SU-DHL-6 (cell line): Measurements from ENCODE around the gene PRPF31.

Source experiments
- H2AFZ ChIP-seq: fragments of 200-600 bp; sonication (generic); 2 replicates; pipeline ENCODE4 v1.6.1; 2014; ENCODE audit warnings: low read depth, mild to moderate bottlenecking, moderate library complexity, mixed read lengths, antibody characterized with exemption, low read length; ENCODE audit not compliant: severe bottlenecking
- H3F3A ChIP-seq: fragments of 200-600 bp; shearing (Covaris generic); 2 replicates; pipeline ENCODE4 v1.6.0; 2016; ENCODE audit warnings: antibody characterized with exemption, mild to moderate bottlenecking; ENCODE audit not compliant: insufficient read depth
- H3K27ac ChIP-seq: fragments of 200-600 bp; sonication (generic); 2 replicates; pipeline ENCODE4 v1.5.1; 2016; ENCODE audit warnings: low read depth, mild to moderate bottlenecking, low read length, moderate library complexity, mixed read lengths
- H3K27me3 ChIP-seq: fragments of 200-600 bp; sonication (generic), shearing (Covaris generic); 2 replicates; pipeline ENCODE4 v1.6.0; 2014; ENCODE audit warnings: mild to moderate bottlenecking, low read length
- H3K36me3 ChIP-seq: fragments of 200-600 bp; sonication (generic); 2 replicates; pipeline ENCODE4 v1.6.1; 2014; ENCODE audit warnings: mild to moderate bottlenecking, low read length, mixed read lengths
- H3K4me2 ChIP-seq: fragments of 300-600, 200-600 bp; shearing (Covaris generic), sonication (generic); 2 replicates; pipeline ENCODE4 v1.6.0; 2014; ENCODE audit warnings: low read length, low read depth, mild to moderate bottlenecking; ENCODE audit not compliant: poor library complexity, severe bottlenecking
- H3K4me3 ChIP-seq: fragments of 200-600 bp; sonication (generic); 2 replicates; pipeline ENCODE4 v1.5.1; 2014; ENCODE audit warnings: antibody characterized with exemption, low read length, mild to moderate bottlenecking, mixed read lengths; ENCODE audit not compliant: insufficient read depth, poor library complexity, severe bottlenecking
- H3K79me2 ChIP-seq: fragments of 200-600 bp; sonication (generic); 2 replicates; pipeline ENCODE4 v1.6.1; 2014; ENCODE audit warnings: mild to moderate bottlenecking, low read length, moderate library complexity; ENCODE audit not compliant: insufficient read depth
- H3K9ac ChIP-seq: fragments of 200-600 bp; sonication (generic); 2 replicates; pipeline ENCODE4 v1.7.0; 2014; ENCODE audit warnings: mild to moderate bottlenecking, low read length
- H3K9me2 ChIP-seq: fragments of 200-600 bp; sonication (generic); replicated peaks from 2 replicates; pipeline ENCODE4 v1.6.1; 2014; ENCODE audit warnings: low read length; ENCODE audit not compliant: insufficient read depth
- H3K9me3 ChIP-seq: fragments of 200-600 bp; sonication (generic); 2 replicates; pipeline ENCODE4 v1.6.1; 2014; ENCODE audit warnings: low read length, mixed read lengths; ENCODE audit not compliant: insufficient read depth
- H4K20me1 ChIP-seq: fragments of 200-600 bp; sonication (generic); 2 replicates; pipeline ENCODE4 v1.6.1; 2014; ENCODE audit warnings: low read depth, mild to moderate bottlenecking, antibody characterized with exemption, low read length, moderate library complexity, mixed read lengths
- EZH2phosphoT487 ChIP-seq: fragments of 200-600 bp; sonication (generic), shearing (Covaris generic); conservative IDR thresholded peaks from 2 replicates; pipeline ENCODE4 v1.6.1; 2018; ENCODE audit warnings: mild to moderate bottlenecking, antibody characterized with exemption, low read length, moderate library complexity, mixed read lengths
- TF ChIP-seq, protein P1 (sequence below): fragments of 200-600 bp; sonication (generic); IDR thresholded peaks from one replicate; pipeline ENCODE4 v1.5.1; 2017; ENCODE audit warnings: antibody characterized with exemption, mild to moderate bottlenecking, low read length, moderate library complexity; ENCODE audit not compliant: insufficient read depth, poor library complexity, severe bottlenecking

Gene PRPF31

DNA sequence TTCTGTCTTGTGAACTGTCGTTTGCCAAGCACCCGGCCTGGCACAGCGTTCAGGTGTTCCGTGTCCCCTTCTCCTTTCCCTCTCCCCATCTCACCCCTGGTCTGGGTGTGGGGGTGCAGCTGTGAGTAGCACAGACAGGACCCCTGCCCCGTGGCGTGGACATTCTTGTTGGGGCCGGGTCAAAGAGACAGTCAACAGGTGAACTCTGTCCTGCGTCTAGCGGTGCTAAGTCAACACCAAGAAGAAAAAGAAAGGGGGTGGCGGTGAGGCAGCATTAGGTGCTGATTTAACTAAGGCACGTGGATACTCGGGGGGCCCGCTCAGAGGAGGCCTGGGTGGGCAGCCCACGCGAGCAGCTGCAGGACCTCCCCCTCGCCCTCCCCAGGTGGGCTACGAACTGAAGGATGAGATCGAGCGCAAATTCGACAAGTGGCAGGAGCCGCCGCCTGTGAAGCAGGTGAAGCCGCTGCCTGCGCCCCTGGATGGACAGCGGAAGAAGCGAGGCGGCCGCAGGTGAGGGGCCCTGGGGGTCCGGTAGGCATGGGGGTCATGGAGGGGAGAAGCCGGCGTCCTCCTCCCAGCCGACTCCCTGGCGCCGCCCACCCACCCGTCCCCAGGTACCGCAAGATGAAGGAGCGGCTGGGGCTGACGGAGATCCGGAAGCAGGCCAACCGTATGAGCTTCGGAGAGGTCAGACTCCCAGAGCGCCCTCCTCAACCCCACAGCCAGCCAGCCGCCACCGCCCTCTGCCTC is 12.3 kb downstream of the PRPF31 start:
- H3K4me2 ChIP-seq: no peak overlapping the region
- TF ChIP-seq EZH2phosphoT487: no peak
- TF ChIP-seq, protein P1, sequence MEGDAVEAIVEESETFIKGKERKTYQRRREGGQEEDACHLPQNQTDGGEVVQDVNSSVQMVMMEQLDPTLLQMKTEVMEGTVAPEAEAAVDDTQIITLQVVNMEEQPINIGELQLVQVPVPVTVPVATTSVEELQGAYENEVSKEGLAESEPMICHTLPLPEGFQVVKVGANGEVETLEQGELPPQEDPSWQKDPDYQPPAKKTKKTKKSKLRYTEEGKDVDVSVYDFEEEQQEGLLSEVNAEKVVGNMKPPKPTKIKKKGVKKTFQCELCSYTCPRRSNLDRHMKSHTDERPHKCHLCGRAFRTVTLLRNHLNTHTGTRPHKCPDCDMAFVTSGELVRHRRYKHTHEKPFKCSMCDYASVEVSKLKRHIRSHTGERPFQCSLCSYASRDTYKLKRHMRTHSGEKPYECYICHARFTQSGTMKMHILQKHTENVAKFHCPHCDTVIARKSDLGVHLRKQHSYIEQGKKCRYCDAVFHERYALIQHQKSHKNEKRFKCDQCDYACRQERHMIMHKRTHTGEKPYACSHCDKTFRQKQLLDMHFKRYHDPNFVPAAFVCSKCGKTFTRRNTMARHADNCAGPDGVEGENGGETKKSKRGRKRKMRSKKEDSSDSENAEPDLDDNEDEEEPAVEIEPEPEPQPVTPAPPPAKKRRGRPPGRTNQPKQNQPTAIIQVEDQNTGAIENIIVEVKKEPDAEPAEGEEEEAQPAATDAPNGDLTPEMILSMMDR: no peak
- H3F3A ChIP-seq: no peaks in the 10 kb centered on the region
- no peaks in the 10 kb centered on the region for H3K9me2 ChIP-seq
- no peaks in the 10 kb centered on the region for H3K9me3 ChIP-seq
- H3K79me2 ChIP-seq: no peaks in the 10 kb centered on the region
- H4K20me1 ChIP-seq: no peaks in the 10 kb centered on the region
- no peak overlapping the region for H3K27ac ChIP-seq
- H3K27me3 ChIP-seq: no peaks in the 10 kb centered on the region
- H2AFZ ChIP-seq: no peak overlapping the region
- no peaks in the 10 kb centered on the region for H3K36me3 ChIP-seq
- H3K9ac ChIP-seq: no peak overlapping the region
- no peak overlapping the region for H3K4me3 ChIP-seq

DNA sequence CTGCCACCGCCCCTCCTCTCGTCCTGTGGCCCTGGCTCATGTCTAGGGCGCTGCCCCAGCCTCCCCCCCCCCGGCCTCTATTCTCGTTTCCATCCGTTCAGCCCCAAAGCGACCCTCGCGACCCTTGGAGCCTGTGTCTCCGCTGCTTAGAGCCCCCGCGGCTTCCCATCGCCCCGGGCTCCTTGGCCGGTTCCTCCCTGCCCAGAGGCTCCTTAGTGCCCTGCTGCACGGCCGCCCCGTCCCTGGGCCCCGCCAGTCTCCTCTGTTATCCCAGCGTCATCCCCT is 12.8 kb downstream of the PRPF31 start:
- Histone ChIP-seq H3K9me3 (no peaks in the 10 kb centered on the region), H2AFZ (no peak overlapping the region), H3K27me3 (no peaks in the 10 kb centered on the region), H3K27ac (no peak overlapping the region), H3K36me3 (no peaks in the 10 kb centered on the region), H3K9me2 (no peaks in the 10 kb centered on the region), H3K4me2 (no peak overlapping the region), H3K9ac (no peak overlapping the region), H4K20me1 (no peaks in the 10 kb centered on the region), H3K4me3 (no peak overlapping the region), H3K79me2 (no peaks in the 10 kb centered on the region), H3F3A (no peaks in the 10 kb centered on the region)
- no peak for TF ChIP-seq EZH2phosphoT487
- TF ChIP-seq, protein P1: no peak

GRCh38 chr19:54128796-54129616 is 13.5 kb downstream of the PRPF31 start:
- TF ChIP-seq EZH2phosphoT487: no peak
- TF ChIP-seq, protein P1: no peak
- Histone ChIP-seq H3K36me3 (no peaks in the 10 kb centered on the region), H3K27ac (no peak overlapping the region), H3K9me2 (no peaks in the 10 kb centered on the region), H3K4me3 (no peak overlapping the region), H3K9me3 (no peaks in the 10 kb centered on the region), H3K4me2 (no peak overlapping the region), H3F3A (no peaks in the 10 kb centered on the region), H3K27me3 (no peaks in the 10 kb centered on the region), H2AFZ (no peak overlapping the region), H3K9ac (no peak overlapping the region), H4K20me1 (no peaks in the 10 kb centered on the region), H3K79me2 (no peaks in the 10 kb centered on the region)
